Measurements from ENCODE around the gene DAGLB. TPM values are rescaled to one million over a fixed set of nuclear protein-coding genes. Genes with fewer than 3 reads are reported as not detected.

The DAGLB gene
- total RNA-seq, 1 donor from 2014 or later = 27.2 TPM

DNA sequence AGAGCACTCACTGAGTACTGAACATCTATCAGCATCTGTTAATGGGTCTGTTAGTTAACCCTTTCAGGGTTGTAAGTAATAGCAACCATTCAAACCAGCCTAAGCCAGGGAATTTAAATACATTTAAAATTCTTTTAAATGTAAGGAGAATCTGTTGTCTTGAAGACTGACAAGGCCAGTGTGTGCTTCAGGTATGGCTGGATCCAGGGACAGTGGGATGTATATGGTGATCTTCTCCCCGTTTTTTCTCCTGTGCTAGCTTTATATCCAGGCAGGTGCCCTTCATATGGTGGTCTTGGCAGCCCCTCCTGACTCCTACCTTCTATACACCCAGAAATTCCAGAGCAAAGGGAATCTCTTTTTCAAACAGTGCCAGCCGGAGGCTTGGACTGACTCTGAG lies 46.6 kb upstream of the DAGLB start:
- no peak for DNase-seq (ENCODE audit: low spot score)
- Mint-ChIP-seq H3K4me1 (ENCODE audit: unreplicated experiment) (no peaks in the 10 kb centered on the region), H3K36me3 (ENCODE audit: low read depth, unreplicated experiment) (no peaks in the 10 kb centered on the region), H3K4me3 (ENCODE audit: unreplicated experiment) (no peak overlapping the region), H3K27ac (ENCODE audit: unreplicated experiment) (peak overlapping the region; percentile 57), H3K9me3 (ENCODE audit: unreplicated experiment) (no peaks in the 10 kb centered on the region), H3K27me3 (ENCODE audit: unreplicated experiment) (peaks cover 9% of the 10 kb centered on the region)
- TF ChIP-seq, protein P1, sequence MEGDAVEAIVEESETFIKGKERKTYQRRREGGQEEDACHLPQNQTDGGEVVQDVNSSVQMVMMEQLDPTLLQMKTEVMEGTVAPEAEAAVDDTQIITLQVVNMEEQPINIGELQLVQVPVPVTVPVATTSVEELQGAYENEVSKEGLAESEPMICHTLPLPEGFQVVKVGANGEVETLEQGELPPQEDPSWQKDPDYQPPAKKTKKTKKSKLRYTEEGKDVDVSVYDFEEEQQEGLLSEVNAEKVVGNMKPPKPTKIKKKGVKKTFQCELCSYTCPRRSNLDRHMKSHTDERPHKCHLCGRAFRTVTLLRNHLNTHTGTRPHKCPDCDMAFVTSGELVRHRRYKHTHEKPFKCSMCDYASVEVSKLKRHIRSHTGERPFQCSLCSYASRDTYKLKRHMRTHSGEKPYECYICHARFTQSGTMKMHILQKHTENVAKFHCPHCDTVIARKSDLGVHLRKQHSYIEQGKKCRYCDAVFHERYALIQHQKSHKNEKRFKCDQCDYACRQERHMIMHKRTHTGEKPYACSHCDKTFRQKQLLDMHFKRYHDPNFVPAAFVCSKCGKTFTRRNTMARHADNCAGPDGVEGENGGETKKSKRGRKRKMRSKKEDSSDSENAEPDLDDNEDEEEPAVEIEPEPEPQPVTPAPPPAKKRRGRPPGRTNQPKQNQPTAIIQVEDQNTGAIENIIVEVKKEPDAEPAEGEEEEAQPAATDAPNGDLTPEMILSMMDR (IDR thresholded peaks at IDR 0.05; ENCODE audit: unreplicated experiment) = no peak

DNA sequence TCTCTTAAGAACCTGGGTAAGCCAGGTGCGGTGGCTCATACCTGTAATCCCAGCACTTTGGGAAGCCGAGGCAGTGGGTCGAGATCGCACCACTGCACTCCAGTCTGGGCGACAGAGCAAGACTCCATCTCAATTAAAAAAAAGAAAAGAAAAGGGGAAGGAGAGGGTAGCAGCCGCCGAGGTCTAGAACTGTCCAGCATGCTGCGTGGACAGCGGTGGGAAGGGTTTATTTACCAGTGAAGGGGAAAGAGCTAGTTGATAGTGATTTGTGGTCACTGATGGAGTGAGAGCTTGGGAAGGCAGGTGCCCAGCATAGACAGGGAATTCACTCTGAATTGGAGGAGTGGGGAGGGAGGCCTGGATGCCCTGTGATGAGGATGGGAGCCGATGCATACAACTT lies 43.4 kb upstream of the DAGLB start:
- Mint-ChIP-seq H3K4me3 (ENCODE audit: unreplicated experiment) (no peak overlapping the region), H3K36me3 (ENCODE audit: low read depth, unreplicated experiment) (no peaks in the 10 kb centered on the region), H3K27ac (ENCODE audit: unreplicated experiment) (no peak overlapping the region), H3K4me1 (ENCODE audit: unreplicated experiment) (no peaks in the 10 kb centered on the region), H3K27me3 (ENCODE audit: unreplicated experiment) (peaks cover 6% of the 10 kb centered on the region), H3K9me3 (ENCODE audit: unreplicated experiment) (no peaks in the 10 kb centered on the region)
- DNase-seq (ENCODE audit: low spot score) = no peak
- TF ChIP-seq, protein P1 (IDR thresholded peaks at IDR 0.05; ENCODE audit: unreplicated experiment) = no peak

DNA sequence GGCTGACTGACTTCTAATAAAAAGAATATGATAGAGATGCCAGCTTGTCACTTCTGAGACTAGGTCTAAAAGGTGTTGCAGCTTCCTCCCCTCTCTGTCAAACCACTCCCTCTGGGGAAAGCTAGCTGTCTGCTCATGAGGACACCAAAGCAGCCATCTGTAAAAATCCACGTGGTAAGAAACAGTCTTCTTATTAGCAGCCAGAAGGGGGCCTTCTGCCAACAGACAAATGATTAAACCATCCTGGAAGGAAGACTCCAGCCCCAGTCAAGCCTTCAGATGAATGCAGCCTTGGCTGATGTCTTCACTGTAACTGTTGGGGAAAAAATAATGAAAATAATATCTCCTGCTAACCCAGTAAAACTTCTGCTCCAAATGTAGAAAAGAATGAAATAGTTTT lies 41.9 kb upstream of the DAGLB start:
- Mint-ChIP-seq H3K4me3 (ENCODE audit: unreplicated experiment) (no peak overlapping the region), H3K27ac (ENCODE audit: unreplicated experiment) (no peak overlapping the region), H3K4me1 (ENCODE audit: unreplicated experiment) (no peaks in the 10 kb centered on the region), H3K27me3 (ENCODE audit: unreplicated experiment) (peaks cover 12% of the 10 kb centered on the region), H3K36me3 (ENCODE audit: low read depth, unreplicated experiment) (no peaks in the 10 kb centered on the region), H3K9me3 (ENCODE audit: unreplicated experiment) (no peaks in the 10 kb centered on the region)
- TF ChIP-seq, protein P1 (IDR thresholded peaks at IDR 0.05; ENCODE audit: unreplicated experiment) = no peak
- no peak for DNase-seq (ENCODE audit: low spot score)

DNA sequence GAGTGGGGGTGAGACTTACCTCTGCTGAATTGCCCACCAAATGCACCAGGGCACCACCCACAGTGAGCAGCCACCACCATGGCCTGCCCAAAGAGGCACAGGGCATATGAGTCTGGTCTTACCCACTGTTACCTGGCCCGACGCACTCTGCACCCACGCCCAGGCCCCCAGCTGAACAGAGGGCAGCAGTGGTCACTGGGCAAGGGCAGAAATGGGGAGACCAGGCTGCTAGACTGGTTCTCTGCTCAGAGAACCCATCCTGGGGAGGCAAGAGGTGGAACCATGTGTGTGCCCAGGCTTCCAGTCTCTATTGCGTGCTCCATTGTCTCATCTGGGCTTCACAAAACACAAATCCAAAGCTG lies 39.4 kb upstream of the DAGLB start:
- TF ChIP-seq, protein P1 (IDR thresholded peaks at IDR 0.05; ENCODE audit: unreplicated experiment) = no peak
- Mint-ChIP-seq H3K4me3 (ENCODE audit: unreplicated experiment) (no peak overlapping the region), H3K4me1 (ENCODE audit: unreplicated experiment) (peaks cover 6% of the 10 kb centered on the region), H3K27ac (ENCODE audit: unreplicated experiment) (no peak overlapping the region), H3K36me3 (ENCODE audit: low read depth, unreplicated experiment) (no peaks in the 10 kb centered on the region), H3K27me3 (ENCODE audit: unreplicated experiment) (peaks cover 12% of the 10 kb centered on the region), H3K9me3 (ENCODE audit: unreplicated experiment) (no peaks in the 10 kb centered on the region)
- DNase-seq (ENCODE audit: low spot score) = no peak

DNA sequence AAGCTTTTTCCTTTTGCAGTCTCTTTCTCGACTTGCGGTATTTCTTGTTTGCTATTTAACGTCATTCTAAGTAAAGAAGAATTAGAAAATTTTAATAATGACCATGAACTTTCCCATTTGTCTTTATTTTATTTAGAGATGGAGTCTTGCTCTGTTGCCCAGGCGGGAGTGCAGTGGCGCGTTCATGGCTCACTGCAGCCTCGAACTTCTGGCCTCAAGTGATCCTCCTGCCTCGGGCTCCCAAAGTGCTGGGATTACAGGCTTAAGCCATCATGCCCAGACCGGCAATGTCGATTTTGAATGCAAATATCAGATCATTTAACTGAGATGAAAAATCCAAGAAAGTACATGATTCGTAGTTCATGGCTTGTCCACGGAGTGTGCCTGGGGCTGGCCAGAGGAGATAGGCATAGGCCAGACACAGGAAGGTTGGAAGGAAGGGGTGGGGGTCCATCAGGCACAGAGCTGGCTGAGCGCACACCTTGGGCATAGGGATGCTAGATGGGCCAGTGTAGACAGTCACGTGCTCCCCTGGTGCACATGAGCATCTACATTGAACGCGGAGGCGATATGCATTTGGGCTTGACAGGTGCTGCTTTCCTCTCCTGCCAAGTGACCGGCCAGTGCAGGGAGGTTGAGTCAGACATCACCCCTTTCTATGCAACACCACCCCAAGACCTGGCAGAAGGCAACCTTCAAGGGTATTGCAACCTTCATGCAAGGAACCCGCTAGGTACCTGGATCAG lies 38.9 kb upstream of the DAGLB start:
- Mint-ChIP-seq H3K9me3 (ENCODE audit: unreplicated experiment) (no peaks in the 10 kb centered on the region), H3K36me3 (ENCODE audit: low read depth, unreplicated experiment) (no peaks in the 10 kb centered on the region), H3K4me1 (ENCODE audit: unreplicated experiment) (peaks cover 6% of the 10 kb centered on the region), H3K4me3 (ENCODE audit: unreplicated experiment) (no peak overlapping the region), H3K27ac (ENCODE audit: unreplicated experiment) (no peak overlapping the region), H3K27me3 (ENCODE audit: unreplicated experiment) (peaks cover 12% of the 10 kb centered on the region)
- DNase-seq (ENCODE audit: low spot score) = no peak
- TF ChIP-seq, protein P1 (IDR thresholded peaks at IDR 0.05; ENCODE audit: unreplicated experiment) = no peak
